ENCODE results near the gene NUP210L.
"Not testable (repeated sequence)": the region's sequence is repeated elsewhere in the genome, so short reads cannot be mapped to it uniquely, and the experiment has no call there.

Gene NUP210L

DNA sequence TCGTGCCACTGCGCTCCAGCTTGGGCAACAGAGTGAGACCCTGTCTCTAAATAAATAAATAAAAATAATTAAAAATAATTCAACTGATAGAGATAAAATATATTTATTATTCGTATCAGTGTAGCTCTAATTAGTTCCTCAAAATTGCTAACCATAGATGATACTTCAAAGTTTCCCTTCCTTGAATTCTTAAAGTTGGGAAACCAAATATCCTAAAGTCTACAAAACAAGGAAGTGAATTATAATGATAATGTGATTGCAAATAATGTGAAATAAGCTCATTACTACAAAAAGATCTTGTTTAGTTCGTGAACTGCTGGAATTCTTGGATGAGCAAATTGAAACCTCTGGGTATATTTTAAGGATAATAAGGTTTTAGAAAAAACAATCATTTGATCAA, 60.5 kb downstream of the NUP210L start:
- DNase-seq = no peak

DNA sequence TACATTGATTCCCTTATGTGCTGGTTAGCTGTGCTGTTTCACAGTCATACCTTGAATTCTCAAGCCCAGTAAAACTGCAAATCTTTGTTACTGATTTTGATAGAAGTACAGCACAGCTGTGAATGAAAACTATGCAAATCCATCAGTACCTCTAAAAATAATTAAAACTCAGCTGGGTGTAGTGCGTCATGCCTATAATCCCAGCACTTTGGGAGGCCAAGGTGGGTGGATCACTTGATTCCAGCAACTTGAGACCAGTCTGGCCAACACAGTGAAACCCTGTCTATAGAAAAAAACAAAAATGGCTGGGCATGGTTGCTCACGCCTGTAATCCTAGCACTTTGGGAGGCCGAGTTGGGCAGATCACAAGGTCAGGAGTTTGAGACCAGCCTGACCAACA, 61.2 kb downstream of the NUP210L start:
- DNase-seq = no peak

- no peak for DNase-seq
Measured at GRCh38 chr1:154091706-154092105, 63.2 kb downstream of the NUP210L start.

DNA sequence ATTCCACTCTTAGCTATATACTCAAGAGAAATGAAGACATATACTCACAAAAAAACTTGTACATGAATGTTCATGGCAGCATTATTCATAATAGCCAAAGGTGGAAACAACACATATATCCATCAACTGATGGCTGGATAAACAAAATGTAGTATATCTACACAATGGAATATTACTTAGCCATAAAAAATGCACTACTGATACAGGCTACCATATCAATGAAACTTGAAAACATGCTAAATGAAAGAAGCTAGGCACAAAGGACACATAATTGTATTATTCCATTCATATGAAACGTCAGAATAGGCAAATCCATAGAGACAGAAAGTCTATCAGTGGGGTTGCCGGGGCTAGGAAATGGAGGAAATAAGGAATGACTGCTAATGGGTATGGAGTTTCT, 67.3 kb downstream of the NUP210L start:
- no peak for DNase-seq

DNA sequence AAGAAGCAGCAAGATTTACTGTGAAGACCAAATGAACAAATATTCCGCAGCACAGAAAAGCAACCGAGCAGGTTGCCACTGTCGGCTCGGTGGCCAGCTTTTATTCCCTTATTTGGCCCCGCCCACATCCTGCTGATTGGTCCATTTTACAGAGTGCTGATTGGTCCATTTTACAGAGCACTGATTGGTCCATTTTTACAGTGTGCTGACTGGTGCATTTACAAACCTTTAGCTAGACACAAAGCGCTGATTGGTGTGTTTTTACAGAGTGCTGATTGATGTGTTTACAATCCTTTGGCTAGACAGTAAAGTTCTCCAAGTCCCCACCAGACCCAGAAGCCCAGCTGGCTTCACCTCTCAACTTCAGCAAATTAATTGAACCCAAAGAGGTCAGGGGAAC, 71.8 kb downstream of the NUP210L start:
- not testable (repeated sequence) for DNase-seq

DNA sequence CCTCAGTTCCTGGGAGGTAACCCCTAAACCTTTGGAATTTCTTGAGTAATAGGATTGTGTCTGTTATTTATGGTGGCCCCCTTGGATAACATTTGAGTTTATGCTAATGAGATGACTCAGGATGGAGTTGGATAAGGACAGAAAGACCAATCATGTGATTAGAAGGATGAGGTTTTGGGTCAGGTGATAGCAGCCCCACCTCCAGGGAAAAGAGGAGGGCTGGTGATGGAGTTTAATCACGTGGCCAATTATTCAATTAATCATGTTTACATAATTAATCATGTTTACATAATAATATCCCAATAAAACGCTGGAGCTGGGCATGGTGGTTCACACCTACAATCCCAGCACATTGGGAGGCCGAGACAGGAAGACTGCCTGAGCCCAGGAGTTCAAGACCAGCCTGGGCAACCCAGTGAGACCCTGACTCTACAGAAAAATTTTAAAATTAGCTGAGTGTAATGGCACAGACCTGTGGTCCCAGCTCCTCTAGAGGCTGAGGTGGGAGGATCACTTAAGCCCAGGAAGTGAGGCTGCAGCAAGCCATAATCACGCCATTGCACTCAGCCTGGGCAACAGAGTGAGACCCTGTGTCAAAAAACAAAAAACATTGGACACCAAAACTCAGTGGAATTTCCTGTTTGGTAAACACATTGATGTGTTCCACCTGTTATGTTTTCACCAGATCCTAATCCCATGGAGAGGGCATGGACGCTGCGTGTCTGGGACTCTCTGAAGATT, 73.3 kb downstream of the NUP210L start:
- no peak for DNase-seq

DNA sequence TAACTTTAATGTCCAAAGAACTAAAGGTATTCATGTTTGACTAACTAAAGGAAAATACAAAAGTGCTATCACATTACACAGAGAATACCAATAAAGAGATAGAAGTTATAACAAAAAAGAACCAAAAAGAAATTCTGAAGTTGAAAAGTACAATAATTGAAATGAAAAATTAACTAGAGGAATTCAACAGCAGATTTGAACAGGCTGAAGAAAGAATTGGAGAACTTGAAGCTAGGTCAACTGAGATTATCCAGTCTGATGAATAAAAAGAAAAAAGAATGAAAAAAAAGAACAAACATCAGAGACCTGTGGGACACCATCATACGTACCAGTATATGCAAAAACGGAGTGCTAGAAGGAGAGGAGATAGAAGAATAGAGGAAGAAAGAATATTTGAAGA, 78.5 kb downstream of the NUP210L start:
- no peak for DNase-seq

GRCh38 chr1:154075746-154076145, 79.1 kb downstream of the NUP210L start:
- DNase-seq = no peak

DNA sequence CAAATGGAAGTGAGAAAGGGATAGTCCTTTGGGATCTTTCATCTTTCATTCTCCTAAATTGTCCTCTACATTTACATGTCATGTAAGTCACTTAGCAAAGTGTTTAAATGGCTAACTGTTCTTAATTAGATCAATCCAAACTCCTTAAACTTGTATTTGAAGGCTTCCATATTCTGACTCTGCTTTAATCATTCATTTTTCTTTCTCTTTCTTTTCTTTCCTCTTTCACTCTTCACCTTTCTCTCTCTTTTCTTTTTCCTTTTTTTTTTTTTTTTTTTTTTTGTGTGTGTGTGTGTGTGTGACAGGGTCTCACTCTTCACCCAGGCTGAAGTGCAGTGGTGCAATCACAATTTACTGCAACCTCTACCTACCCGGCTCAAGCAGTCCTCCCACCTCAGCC, 92.6 kb downstream of the NUP210L start:
- no peak for DNase-seq

GRCh38 chr1:154047436-154047835, 107.4 kb downstream of the NUP210L start:
- DNase-seq = not testable (repeated sequence)

DNA sequence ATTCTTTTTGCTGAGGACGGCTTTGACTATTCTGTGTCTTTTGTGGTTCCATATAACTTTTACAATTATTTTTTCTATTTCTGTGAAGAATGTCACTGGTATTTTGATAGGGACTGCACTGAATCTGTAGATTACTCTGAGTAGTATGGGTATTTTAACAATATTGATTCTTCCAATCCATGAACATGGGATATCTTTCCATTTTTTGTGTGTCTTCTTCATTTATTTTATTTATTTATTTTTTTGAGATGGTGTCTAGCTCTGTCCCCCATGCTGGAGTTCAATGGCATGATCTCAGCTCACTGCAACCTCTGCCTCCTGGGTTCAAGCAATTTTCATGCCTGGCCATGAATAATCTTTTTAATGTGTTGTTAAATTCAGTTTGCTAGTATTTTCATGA, 121.2 kb downstream of the NUP210L start:
- DNase-seq = not testable (repeated sequence)

- DNase-seq = no peak
Measured at GRCh38 chr1:154019940-154020339, 134.9 kb downstream of the NUP210L start.

DNA sequence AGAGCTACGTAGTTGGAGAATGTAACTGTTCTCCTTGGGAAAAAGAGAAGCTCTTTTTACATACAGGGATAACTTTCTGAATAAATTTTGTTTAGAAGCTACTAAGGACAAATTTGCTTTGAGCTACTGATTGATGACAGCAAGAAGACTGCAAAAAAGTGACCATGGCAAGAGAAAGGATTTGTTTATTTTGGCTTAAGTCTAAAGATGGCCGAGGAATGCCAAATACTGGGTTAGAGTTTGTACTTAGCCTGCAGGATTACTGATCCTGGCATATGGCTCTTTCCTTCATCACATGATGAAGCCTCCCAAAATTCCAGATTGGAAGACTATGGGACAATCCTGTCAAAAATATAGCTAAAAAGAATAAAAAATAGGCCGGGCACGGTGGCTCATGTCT, 135.6 kb downstream of the NUP210L start:
- no peak for DNase-seq

DNA sequence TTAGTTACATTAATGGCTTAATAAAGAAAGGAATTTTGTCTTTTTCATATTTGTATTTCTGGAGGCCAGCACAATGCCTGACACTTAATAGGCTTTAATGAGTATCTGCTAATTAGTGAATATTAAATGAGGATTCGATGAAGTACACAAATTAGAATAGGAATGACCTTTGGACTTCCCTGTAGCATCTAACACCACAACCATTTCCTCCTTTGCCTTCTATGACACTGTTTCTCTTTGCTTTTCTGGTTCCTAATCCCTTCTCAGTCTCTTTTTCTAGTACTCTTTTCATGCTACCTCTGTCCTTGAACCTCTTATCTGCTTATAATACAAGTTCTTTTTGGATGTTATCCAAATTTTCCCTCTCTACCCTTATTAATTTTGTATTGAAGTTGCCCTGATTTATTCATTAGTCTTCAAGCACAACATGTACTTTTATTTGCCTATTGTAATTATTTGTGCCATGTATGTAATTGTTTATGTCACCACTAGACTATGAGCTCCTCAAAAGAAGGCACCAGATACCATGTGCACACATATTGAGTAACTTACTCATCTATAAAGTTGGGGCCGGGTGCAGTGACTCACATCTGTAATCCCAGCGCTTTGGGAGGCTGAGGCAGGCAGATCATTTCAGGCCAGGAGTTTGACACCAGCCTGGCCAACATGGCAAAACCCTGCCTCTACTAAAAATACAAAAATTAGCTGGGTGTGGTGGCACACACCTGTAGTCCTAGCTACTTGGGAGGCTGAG, 140.5 kb downstream of the NUP210L start:
- DNase-seq = no peak

GRCh38 chr1:154012543-154012942, 142.3 kb downstream of the NUP210L start:
- not testable (repeated sequence) for DNase-seq

DNA sequence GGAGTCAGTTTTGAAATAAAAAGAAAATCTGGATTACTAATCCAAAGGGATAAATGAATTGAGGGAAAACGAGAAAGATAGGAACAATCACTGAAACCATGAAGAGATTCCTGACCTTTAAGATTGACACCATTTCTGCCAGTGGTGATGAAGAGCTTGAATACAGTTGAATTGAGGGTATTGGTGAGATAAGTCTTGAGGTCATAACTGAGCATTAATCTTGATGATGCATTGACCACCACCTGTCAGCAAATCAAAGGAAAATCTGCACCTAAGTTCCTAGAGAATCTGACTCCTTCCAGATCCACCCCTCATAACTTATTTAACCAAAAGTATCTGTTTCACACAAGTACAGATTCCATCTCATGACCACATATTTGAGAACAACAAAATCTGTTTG, 142.7 kb downstream of the NUP210L start:
- no peak for DNase-seq

GRCh38 chr1:154006136-154006535, 148.7 kb downstream of the NUP210L start:
- DNase-seq = no peak

DNA sequence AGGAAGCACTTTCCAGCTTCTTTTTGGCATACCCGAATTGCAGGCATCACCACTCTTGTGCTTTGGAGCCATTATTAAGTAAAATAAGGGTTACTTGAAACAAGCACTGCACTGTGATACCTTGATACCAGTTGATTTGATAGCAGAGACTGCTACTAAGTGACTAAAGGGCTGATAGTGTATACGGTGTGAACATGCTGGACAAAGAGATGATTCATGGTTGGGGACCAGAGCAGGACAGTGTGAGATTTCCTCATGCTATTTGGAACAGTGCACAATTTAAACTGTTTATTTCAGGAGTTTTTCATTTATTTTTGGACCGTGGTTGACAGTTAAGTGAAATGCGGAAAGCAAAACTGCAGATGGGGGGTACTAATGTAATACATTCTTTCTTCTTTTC, 154.5 kb downstream of the NUP210L start:
- no peak for DNase-seq

DNA sequence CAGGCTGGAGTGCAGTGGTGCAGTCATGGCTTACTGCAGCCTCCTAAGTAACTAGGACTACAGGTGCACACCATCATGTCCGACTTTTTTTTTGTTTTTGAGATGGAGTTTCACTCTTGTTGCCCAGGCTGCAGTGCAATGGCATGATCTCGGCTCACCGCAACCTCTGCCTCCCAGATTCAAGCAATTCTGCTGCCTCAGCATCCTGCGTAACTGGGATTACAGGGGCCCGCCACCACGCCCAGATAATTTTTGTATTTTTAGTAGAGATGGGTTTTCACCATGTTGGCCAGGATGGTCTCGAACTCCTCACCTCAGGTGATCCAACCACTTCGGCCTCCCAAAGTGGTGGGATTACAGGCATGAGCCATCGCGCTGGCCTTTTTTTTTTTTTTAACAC, 158.0 kb downstream of the NUP210L start:
- not testable (repeated sequence) for DNase-seq

GRCh38 chr1:153995640-153996039, 159.2 kb downstream of the NUP210L start:
- DNase-seq = no peak

DNA sequence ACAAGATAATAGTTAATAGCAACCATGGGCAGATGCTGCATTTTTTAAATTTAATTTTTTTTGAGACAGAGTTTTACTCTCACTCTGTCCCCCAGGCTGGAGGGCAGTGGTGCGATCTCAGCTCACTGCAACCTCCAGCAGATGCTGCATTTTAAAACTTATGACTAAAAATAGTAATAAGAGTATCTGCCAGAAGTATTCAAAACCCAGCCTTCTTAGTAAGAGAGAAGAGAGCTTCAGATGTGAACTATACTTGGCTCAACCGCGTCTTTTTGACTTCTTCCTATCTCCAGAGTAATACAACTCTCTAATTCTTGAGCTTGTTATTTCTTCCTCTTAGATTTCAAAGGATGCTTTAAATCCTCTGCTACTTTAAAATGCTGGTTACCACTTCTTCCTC, 159.7 kb downstream of the NUP210L start:
- DNase-seq = no peak

DNA sequence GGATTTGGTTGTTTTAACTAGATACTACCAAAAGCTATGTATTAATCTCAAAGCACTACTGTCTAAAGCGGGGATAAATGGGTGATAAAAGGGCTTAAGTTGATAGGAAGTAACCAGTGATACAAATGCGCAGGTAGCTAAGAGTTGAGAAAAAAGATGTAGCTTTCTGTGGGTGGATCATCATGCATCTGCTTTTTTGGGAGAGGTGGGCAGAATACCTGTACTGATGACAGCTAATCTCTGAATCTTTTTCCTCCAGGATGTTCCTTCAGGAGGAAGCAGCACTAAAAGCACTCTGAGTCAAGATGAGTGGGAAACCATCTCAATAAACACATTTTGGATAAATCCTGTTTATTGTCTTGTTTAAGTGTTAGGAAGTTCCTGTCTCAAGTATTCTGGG, 163.1 kb downstream of the NUP210L start:
- no peak for DNase-seq

GRCh38 chr1:153991151-153991630, 163.7 kb downstream of the NUP210L start:
- no peak for DNase-seq

DNA sequence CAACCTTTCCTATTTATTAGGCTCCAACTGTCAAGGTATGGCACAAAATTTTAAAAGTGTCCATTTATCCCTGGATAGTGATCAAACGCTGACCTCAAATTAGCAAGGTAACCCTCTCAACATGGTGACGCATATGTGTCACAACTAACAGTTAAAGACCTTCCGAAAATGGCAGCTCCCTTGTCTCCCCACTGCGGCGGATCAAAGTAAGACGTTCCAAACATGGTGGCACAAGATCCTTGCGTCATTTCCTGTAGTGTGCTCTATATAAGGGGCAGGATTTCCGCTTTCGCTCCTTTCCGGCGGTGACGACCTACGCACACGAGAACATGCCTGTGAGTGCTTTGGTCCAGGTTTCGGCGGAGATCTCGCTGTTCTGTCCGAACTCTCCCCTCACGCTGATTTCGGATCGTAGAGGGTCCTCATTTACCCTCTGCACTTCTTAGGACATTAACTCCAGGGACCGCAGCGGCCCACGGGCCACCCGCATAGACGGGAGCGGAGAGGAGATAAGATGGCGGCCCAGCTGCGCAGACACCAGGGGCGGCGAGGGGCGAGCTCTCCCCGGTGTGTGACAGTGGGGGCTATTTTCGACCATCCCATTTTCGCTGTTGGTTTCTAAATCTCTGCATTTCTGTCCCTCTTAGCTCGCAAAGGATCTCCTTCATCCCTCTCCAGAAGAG, 164.3 kb downstream of the NUP210L start, which contains the start of gene RPS27:
TSS of gene RPS27 (plus strand) at position 295 of the 683 bp plus-strand sequence. CDS start at position 330, 35 bp downstream.
- peak; percentile 96 for DNase-seq
